Testis (tissue), 3 donors: ENCODE data around the gene ABCB9. TPM values are rescaled to one million over a fixed set of nuclear protein-coding genes. Genes with fewer than 3 reads are reported as not detected.
"Not testable (repeated sequence)": the region's sequence is repeated elsewhere in the genome, so short reads cannot be mapped to it uniquely, and the experiment has no call there.

Experiments
- DNase-seq: peaks from one replicate; pipeline ENCODE4 v3.0.0-alpha.2; 2019
- H3K27ac ChIP-seq, 2 donors: fragments of 200-600 bp; sonication (generic); one replicate each; pipeline ENCODE4 v1.5.1; 2019
- H3K27me3 ChIP-seq: fragments of 200-600 bp; sonication (generic); one replicate; pipeline ENCODE4 v1.5.1; 2019
- H3K36me3 ChIP-seq: fragments of 200-600 bp; sonication (generic); one replicate; pipeline ENCODE4 v1.5.1; 2017; ENCODE audit warnings: low read depth; ENCODE audit errors: missing control alignments
- H3K4me1 ChIP-seq: fragments of 200-600 bp; sonication (generic); one replicate; pipeline ENCODE4 v1.5.1; 2019
- H3K4me3 ChIP-seq, 2 donors: fragments of 200-600 bp; sonication (generic); one replicate each; pipeline ENCODE4 v1.5.1; 2017 to 2019
- H3K9me3 ChIP-seq: fragments of 200-600 bp; sonication (generic); one replicate; pipeline ENCODE4 v1.5.1; 2017
- CTCF ChIP-seq, 3 experiments: fragments of 450-650 bp in 2 of 3; fragments of 200-600 bp in 1 of 3; sonication (generic) in 1 of 3; IDR thresholded peaks; one replicate each; pipeline ENCODE4 v1.5.1; 2016 to 2019; ENCODE audit warnings: antibody characterized with exemption in 3 of 3, mild to moderate bottlenecking in 2 of 3, moderate library complexity in 1 of 3
- POLR2A ChIP-seq: fragments of 450-650 bp; IDR thresholded peaks from one replicate; pipeline ENCODE4 v1.6.1; 2017; ENCODE audit warnings: antibody characterized with exemption, mild to moderate bottlenecking, moderate library complexity
- WGBS, 2 donors: methylation state at CpG; one replicate each; pipeline ENCODE4 v1.1.5; 2018; 5-methylcytosine and 5-hydroxymethylcytosine counted together
- intact Hi-C: fragments of 100-400 bp; cut with DNase I; formaldehyde crosslinking; loops from one replicate; pipeline ENCODE4 v1.15.1; 2023; ENCODE audit warnings: low total_unique reads
- polyA plus RNA-seq: library from polyadenylated mRNA; stranded (reverse); fragments of 350-450 nt; fragmentation: Illumina TruSeq; extraction: RNeasy Lipid Tissue Mini Kit (QIAGEN cat#74804); gene quantifications from one replicate; pipeline ENCODE4 v1.2.3, GENCODE V29; 2014; ENCODE audit warnings: low read depth, low replicate concordance; ENCODE audit not compliant: insufficient read depth
- total RNA-seq, 2 donors: library from RNA; depleted of rRNA; stranded (reverse); fragments of >200 nt; gene quantifications; one replicate each; pipeline ENCODE4 v1.2.3, GENCODE V29; 2016

ABCB9 gene
- total and polyA plus RNA-seq, 3 donors from 2014 or later, result 41.6 to 82.8 (median 75.3) TPM

- peak; percentile 89 for DNase-seq
- H3K9me3 ChIP-seq, result no peaks in the 10 kb centered on the region
- peak within 1 kb of the TSS; percentile 89 to 96 for H3K27ac ChIP-seq
- H3K4me1 ChIP-seq, result peaks cover 35% of the 10 kb centered on the region
- intact Hi-C loops, result no loop called here
- peak within 1 kb of the TSS; percentile 89 to 99 for H3K4me3 ChIP-seq
- no peaks in the 10 kb centered on the region for H3K36me3 ChIP-seq
- WGBS, 2 donors, result 4 to 8% methylated on average over 53 to 77 of the region's 81 CpGs
- TF ChIP-seq CTCF (IDR thresholded peaks at IDR 0.05) (no peak), POLR2A (peak; percentile 77)
- H3K27me3 ChIP-seq, result no peaks in the 10 kb centered on the region
These were observed 70.3 kb downstream of the ABCB9 start, which contains the start of gene VPS37B for GRCh38 chr12:122895704-122896636. VPS37B (minus strand) TSS chr12:122896124; CDS start chr12:122896062, 62 bp downstream.

- Histone ChIP-seq H3K4me1 (peaks cover 37% of the 10 kb centered on the region), H3K4me3 (peak overlapping the region; percentile 89 to 99), H3K27me3 (no peaks in the 10 kb centered on the region), H3K9me3 (no peaks in the 10 kb centered on the region), H3K27ac (peak overlapping the region; percentile 89 to 96), H3K36me3 (no peaks in the 10 kb centered on the region)
- TF ChIP-seq POLR2A, result no peak
- TF ChIP-seq CTCF (IDR thresholded peaks at IDR 0.05), result no peak
- 2 to 7% methylated on average over 9 of the region's 9 CpGs for WGBS, 2 donors
- no peak for DNase-seq
- intact Hi-C loops, result no loop called here
These were observed 71.0 kb downstream of the ABCB9 start for GRCh38 chr12:122895320-122895703.

GRCh38 chr12:122894193-122895121 is 71.8 kb downstream of the ABCB9 start:
- Histone ChIP-seq H3K36me3 (no peaks in the 10 kb centered on the region), H3K4me1 (peaks cover 38% of the 10 kb centered on the region), H3K27me3 (no peaks in the 10 kb centered on the region), H3K9me3 (no peaks in the 10 kb centered on the region), H3K27ac (peak overlapping the region; percentile 89 to 96), H3K4me3 (peak overlapping the region; percentile 89 to 99)
- intact Hi-C loops, result no loop called here
- DNase-seq, result no peak
- 19 to 23% methylated on average over 15 of the region's 15 CpGs for WGBS, 2 donors
- TF ChIP-seq POLR2A (no peak), CTCF (IDR thresholded peaks at IDR 0.05) (no peak)

- 77 to 79% methylated on average over 7 of the region's 7 CpGs for WGBS, 2 donors
- Histone ChIP-seq H3K27me3 (no peaks in the 10 kb centered on the region), H3K36me3 (no peaks in the 10 kb centered on the region), H3K4me1 (peaks cover 48% of the 10 kb centered on the region), H3K4me3 (no peak overlapping the region), H3K27ac (peak overlapping the region in 1 of 2 donors; percentile 89), H3K9me3 (no peaks in the 10 kb centered on the region)
- DNase-seq, result no peak
- no peak for TF ChIP-seq POLR2A
- no peak for TF ChIP-seq CTCF (IDR thresholded peaks at IDR 0.05)
- intact Hi-C loops, result no loop called here
These were observed 72.8 kb downstream of the ABCB9 start for GRCh38 chr12:122893208-122894153.

- WGBS, 2 donors, result 92 to 96% methylated on average over 9 of the region's 9 CpGs
- peaks cover 56% of the 10 kb centered on the region for H3K4me1 ChIP-seq
- H3K27me3 ChIP-seq, H3K36me3 ChIP-seq, H3K9me3 ChIP-seq, DNase-seq, H3K4me3 ChIP-seq, intact Hi-C loops, H3K27ac ChIP-seq: not testable (repeated sequence)
These were observed 73.5 kb downstream of the ABCB9 start for GRCh38 chr12:122892724-122893123.
